Lung (tissue), 16 donors: Measurements from ENCODE around the gene SKIC8. TPM values are rescaled to one million over a fixed set of nuclear protein-coding genes. Genes with fewer than 3 reads are reported as not detected.

Experiments
- ATAC-seq: fragments of 200-7000 bp; cut with Tn5 transposase; one replicate; pipeline ENCODE4 v1.9.1; 2020; ENCODE audit warnings: moderate number of reproducible peaks; ENCODE audit not compliant: insufficient read depth, low FRiP score
- DNase-seq, 3 donors: peaks; one replicate each; pipeline ENCODE4 v3.0.0-alpha.2; 2013 to 2017
- H3K27ac ChIP-seq, 2 donors: one replicate each; pipeline ENCODE4 v1.5.1; 2013; ENCODE audit warnings: mild to moderate bottlenecking in 2 of 2, moderate library complexity in 2 of 2, control low read depth in 1 of 2, inconsistent platforms in 1 of 2, low read depth in 1 of 2, low read length in 1 of 2
- H3K27me3 ChIP-seq, 3 donors: one replicate each; pipeline ENCODE4 v1.5.1; 2013; ENCODE audit warnings: low read length in 2 of 3; ENCODE audit not compliant: control insufficient read depth in 3 of 3, insufficient read depth in 3 of 3
- H3K36me3 ChIP-seq, 4 donors: one replicate each; pipeline ENCODE4 v1.5.1; 2013; ENCODE audit warnings: low read length in 4 of 4, mild to moderate bottlenecking in 1 of 4, moderate library complexity in 1 of 4; ENCODE audit not compliant: control insufficient read depth in 4 of 4, insufficient read depth in 4 of 4
- H3K4me1 ChIP-seq, 5 donors: one replicate each; pipeline ENCODE4 v1.5.1; 2013; ENCODE audit warnings: low read length in 5 of 5, mild to moderate bottlenecking in 2 of 5, moderate library complexity in 1 of 5; ENCODE audit not compliant: control insufficient read depth in 5 of 5, insufficient read depth in 5 of 5
- H3K4me3 ChIP-seq: one replicate; pipeline ENCODE4 v1.5.1; 2013; ENCODE audit warnings: mild to moderate bottlenecking, control low read depth, moderate library complexity
- H3K9ac ChIP-seq, 2 donors: one replicate each; pipeline ENCODE4 v1.5.1; 2013; ENCODE audit warnings: low read length in 2 of 2, control low read depth in 1 of 2; ENCODE audit not compliant: insufficient read depth in 1 of 2
- H3K9me3 ChIP-seq, 4 donors: one replicate each; pipeline ENCODE4 v1.5.1; 2013; ENCODE audit warnings: low read length in 3 of 4, mild to moderate bottlenecking in 1 of 4, moderate library complexity in 1 of 4; ENCODE audit not compliant: control insufficient read depth in 4 of 4, insufficient read depth in 3 of 4
- CTCF ChIP-seq: IDR thresholded peaks from 2 replicates; pipeline ENCODE4 v1.5.1; 2012; ENCODE audit warnings: mild to moderate bottlenecking; ENCODE audit errors: control extremely low read depth, extremely low read depth
- WGBS, 2 donors: extraction: QIAGEN DNeasy Blood & Tissue Kit; methylation state at CpG; one replicate each; pipeline ENCODE4 v1.1.7; 2013; 5-methylcytosine and 5-hydroxymethylcytosine counted together
- long read RNA-seq, 5 donors: transcript quantifications; one replicate each; lab custom pipeline, GENCODE V29; 2026
- polyA plus RNA-seq, 2 donors: library from polyadenylated mRNA; stranded (reverse); fragments of 200-250 nt; gene quantifications; one replicate each; pipeline ENCODE4 v1.2.1, GENCODE V29; 2013
- total RNA-seq, 2 donors: library from RNA; depleted of rRNA in 1 of 2; stranded (reverse); fragments of >200 nt in 1 of 2; gene quantifications; one replicate each; pipeline ENCODE4 v1.2.1, GENCODE V29; 2014 to 2021
- donor health status: control.
- donor health status: control.
- donor health status: Bipolar disorder and iron deficiency.
- donor health status: healthy.
- donor health status: DM: yes; HTN: yes; CAD: no.

SKIC8 gene
- total RNA-seq (10 to 100 TPM; 45.1 to 64.9 TPM), polyA plus RNA-seq (10 to 100 TPM; 51.0 to 57.2 TPM)
- long read RNA-seq, donor 1, transcript WDR61-201 (11 exons, 1,387 nt), result major isoform, 22 of 46 reads
- long read RNA-seq, donor 1, transcript WDR61-210 (1 exons, 3,629 nt), result minor isoform, 12 of 46 reads
- long read RNA-seq, donor 1, partial matches to known transcripts, result 0 of 46 reads
- long read RNA-seq, donor 1, other reads (novel, unspliced or antisense), result 0 of 46 reads
- long read RNA-seq, donor 2, transcript WDR61-201 (11 exons, 1,387 nt), result major isoform, 13 of 27 reads
- long read RNA-seq, donor 2, transcript WDR61-210 (1 exons, 3,629 nt), result minor isoform, 11 of 27 reads
- long read RNA-seq, donor 2, partial matches to known transcripts, result 0 of 27 reads
- long read RNA-seq, donor 2, other reads (novel, unspliced or antisense), result 0 of 27 reads
- long read RNA-seq, donor 3, transcript WDR61-210 (1 exons, 3,629 nt), result minor isoform, 10 of 30 reads
- long read RNA-seq, donor 3, transcript WDR61-201 (11 exons, 1,387 nt), result major isoform, 16 of 30 reads
- long read RNA-seq, donor 3, partial matches to known transcripts, result 0 of 30 reads
- long read RNA-seq, donor 3, other reads (novel, unspliced or antisense), result 0 of 30 reads
- long read RNA-seq, donor 4, transcript WDR61-201 (11 exons, 1,387 nt), result minor isoform, 10 of 34 reads
- long read RNA-seq, donor 4, transcript WDR61-210 (1 exons, 3,629 nt), result major isoform, 14 of 34 reads
- long read RNA-seq, donor 4, partial matches to known transcripts, result 5 of 34 reads
- long read RNA-seq, donor 4, other reads (novel, unspliced or antisense), result 0 of 34 reads
- long read RNA-seq, donor 5, transcript WDR61-201 (11 exons, 1,387 nt), result major isoform, 33 of 66 reads
- long read RNA-seq, donor 5, transcript WDR61-210 (1 exons, 3,629 nt), result minor isoform, 21 of 66 reads
- long read RNA-seq, donor 5, partial matches to known transcripts, result 8 of 66 reads
- long read RNA-seq, donor 5, other reads (novel, unspliced or antisense), result 0 of 66 reads

- WGBS, 2 donors, result 0% methylated on average over 55 of the region's 55 CpGs
- peak; percentile 98 for ATAC-seq
Observed at GRCh38 chr15:78299101-78299930, at the start of gene SKIC8. Gene SKIC8 (minus strand): TSS chr15:78299609. CDS start chr15:78295686, 3,923 bp downstream.

GRCh38 chr15:78347586-78348543, 48.5 kb upstream of the SKIC8 start:
- Histone ChIP-seq H3K27ac (no peak overlapping the region), H3K4me3 (no peak overlapping the region), H3K27me3 (peaks cover 0 to 2% (median 0%) of the 10 kb centered on the region in 3 donors), H3K9ac (no peak overlapping the region), H3K4me1 (peaks cover 0 to 14% (median 0%) of the 10 kb centered on the region in 5 donors), H3K36me3 (no peaks in the 10 kb centered on the region), H3K9me3 (no peaks in the 10 kb centered on the region)
- ATAC-seq (peak; percentile 27), DNase-seq (peak; percentile 56 to 76 (median 58))
- WGBS, 2 donors, result 61 to 79% methylated on average over 17 of the region's 17 CpGs
- TF ChIP-seq CTCF, result no peak

More at GRCh38 chr15:78299101-78299930, at the start of gene SKIC8:
- peak; percentile 96 to 98 (median 96) for DNase-seq
- Histone ChIP-seq H3K9ac (peak within 1 kb of the TSS; percentile 87 to 93), H3K4me1 (peaks cover 0 to 13% (median 3%) of the 10 kb centered on the region in 5 donors), H3K27ac (peak within 1 kb of the TSS; percentile 69 to 76), H3K27me3 (peaks cover 0 to 5% (median 0%) of the 10 kb centered on the region in 3 donors), H3K9me3 (no peaks in the 10 kb centered on the region), H3K36me3 (peaks cover 0 to 3% (median 0%) of the 10 kb centered on the region in 4 donors), H3K4me3 (peak within 1 kb of the TSS; percentile 73)
- TF ChIP-seq CTCF, result no peak
